Activated CD4-positive, alpha-beta T cell treated with anti-CD3 and anti-CD28 coated beads for 36 hours (primary cell): ENCODE measurements around the gene NOXO1. TPM values are rescaled to one million over a fixed set of nuclear protein-coding genes. Genes with fewer than 3 reads are reported as not detected.

Experiments
- ATAC-seq: fragments of 200-7000 bp; cut with Tn5 transposase; one replicate; pipeline ENCODE4 v1.10.0; 2021; ENCODE audit warnings: mild to moderate bottlenecking, moderate library complexity
- CTCF ChIA-PET: fragments of 350-600 bp; sonication (Branson Sonifier 250); formaldehyde crosslinking; loops from one replicate; lab custom pipeline; 2021; ENCODE audit warnings: antibody characterized with exemption; lab: Charles Lee
- POLR2A ChIA-PET: fragments of 350-600 bp; sonication (Branson Sonifier 250); formaldehyde crosslinking; loops from one replicate; lab custom pipeline; 2021; ENCODE audit warnings: antibody characterized with exemption, inconsistent platforms; lab: Charles Lee
- DNase-seq: peaks from one replicate; pipeline ENCODE4 v3.0.0-alpha.2; 2020
- H3K27ac Mint-ChIP-seq: one replicate; pipeline ENCODE4 v1.8.0; 2021; ENCODE audit warnings: mixed read lengths
- H3K27me3 Mint-ChIP-seq: one replicate; pipeline ENCODE4 v1.8.0; 2021; ENCODE audit warnings: mixed read lengths
- H3K36me3 Mint-ChIP-seq: one replicate; pipeline ENCODE4 v1.8.0; 2021; ENCODE audit warnings: low read depth, mixed read lengths
- H3K4me1 Mint-ChIP-seq: one replicate; pipeline ENCODE4 v1.8.0; 2021; ENCODE audit warnings: mixed read lengths
- H3K4me3 Mint-ChIP-seq: one replicate; pipeline ENCODE4 v1.8.0; 2021; ENCODE audit warnings: mild to moderate bottlenecking, moderate library complexity, mixed read lengths
- H3K9me3 Mint-ChIP-seq: one replicate; pipeline ENCODE4 v1.8.0; 2021; ENCODE audit warnings: low read depth, mixed read lengths
- intact Hi-C, 2 experiments: fragments of 100-400 bp; cut with DNase I in 1 of 2; cut with micrococcal nuclease in 1 of 2; formaldehyde crosslinking; loops; one replicate each; pipeline versions ENCODE4 v1.14.2 to v1.15.1; 2022 to 2024; cut with DNase I, micrococcal nuclease
- total RNA-seq, 2 experiments: library from RNA; stranded (reverse); gene quantifications; one replicate each; pipeline ENCODE4 v1.2.3, GENCODE V29; 2021

The NOXO1 gene
- total RNA-seq, 2 experiments from 2014 or later, result not detected

- no peaks in the 10 kb centered on the region for H3K9me3 Mint-ChIP-seq
- ChIA-PET POLR2A (no interaction called here), CTCF (no interaction called here)
- H3K4me3 Mint-ChIP-seq, result no peak overlapping the region
- H3K27ac Mint-ChIP-seq, result no peak overlapping the region
- no peaks in the 10 kb centered on the region for H3K27me3 Mint-ChIP-seq
- DNase-seq (no peak), ATAC-seq (no peak)
- H3K4me1 Mint-ChIP-seq, result peaks cover 5% of the 10 kb centered on the region
- H3K36me3 Mint-ChIP-seq, result no peaks in the 10 kb centered on the region
- intact Hi-C loops, result loop anchor here in 1 of 2 experiments (10.0 kb wide), 1 partner anchor 605 kb away; no protein-coding TSS in a partner anchor
These were observed 31.8 kb downstream of the NOXO1 start for GRCh38 chr16:1949507-1949906.

- Mint-ChIP-seq H3K9me3 (no peaks in the 10 kb centered on the region), H3K27ac (no peak overlapping the region), H3K27me3 (no peaks in the 10 kb centered on the region), H3K4me3 (no peak overlapping the region), H3K4me1 (peaks cover 13% of the 10 kb centered on the region), H3K36me3 (no peaks in the 10 kb centered on the region)
- intact Hi-C loops, result loop anchor here in 1 of 2 experiments (10.0 kb wide), 1 partner anchor 603 kb away; no protein-coding TSS in a partner anchor
- CTCF ChIA-PET, result interaction anchor here (0.6 kb wide), 1 partner anchor 49 kb away, joined by 5 read pairs; no protein-coding TSS in a partner anchor
- ATAC-seq, result no peak
- no peak for DNase-seq
- POLR2A ChIA-PET, result no interaction called here
These were observed 33.9 kb downstream of the NOXO1 start for GRCh38 chr16:1947369-1947670.

GRCh38 chr16:1946495-1947368, 34.5 kb downstream of the NOXO1 start:
- no peaks in the 10 kb centered on the region for H3K36me3 Mint-ChIP-seq
- ATAC-seq (no peak), DNase-seq (no peak)
- ChIA-PET POLR2A (interaction anchor here (1.1 kb wide), 1 partner anchor 18 kb away, joined by 3 read pairs; the partner anchor contains the start of gene RPS2), CTCF (interaction anchor here (0.6 to 0.7 kb wide), 2 partner anchors 49 to 57 kb away, joined by 3 to 5 read pairs; no protein-coding TSS in a partner anchor)
- no peak overlapping the region for H3K4me3 Mint-ChIP-seq
- H3K4me1 Mint-ChIP-seq, result peaks cover 19% of the 10 kb centered on the region
- no peaks in the 10 kb centered on the region for H3K27me3 Mint-ChIP-seq
- no peak overlapping the region for H3K27ac Mint-ChIP-seq
- intact Hi-C loops, result loop anchor here in 1 of 2 experiments (10.0 kb wide), 1 partner anchor 602 kb away; no protein-coding TSS in a partner anchor
- no peaks in the 10 kb centered on the region for H3K9me3 Mint-ChIP-seq

- intact Hi-C loops, result loop anchor here in 1 of 2 experiments (10.0 kb wide), 1 partner anchor 601 kb away; no protein-coding TSS in a partner anchor
These were observed 35.5 kb downstream of the NOXO1 start for GRCh38 chr16:1945559-1946391.

GRCh38 chr16:1944612-1945199, 36.6 kb downstream of the NOXO1 start:
- ChIA-PET POLR2A (interaction anchor here (1.9 kb wide), 1 partner anchor 17 kb away, joined by 9 read pairs; no protein-coding TSS in a partner anchor), CTCF (interaction anchor here (0.6 kb wide), 1 partner anchor 204 kb away, joined by 3 read pairs; no protein-coding TSS in a partner anchor)
- Mint-ChIP-seq H3K4me1 (peaks cover 26% of the 10 kb centered on the region), H3K27me3 (no peaks in the 10 kb centered on the region), H3K27ac (peak overlapping the region; percentile 82), H3K4me3 (peak overlapping the region; percentile 80), H3K9me3 (no peaks in the 10 kb centered on the region), H3K36me3 (no peaks in the 10 kb centered on the region)
- intact Hi-C loops, result loop anchor here in 1 of 2 experiments (5.0 to 10.0 kb wide), 3 partner anchors 193 to 600 kb away; partner anchors contain the start of genes PKD1 and UQCC4
- no peak for ATAC-seq
- no peak for DNase-seq

More at GRCh38 chr16:1945559-1946391, 35.5 kb downstream of the NOXO1 start:
- H3K27ac Mint-ChIP-seq, result no peak overlapping the region
- DNase-seq, result no peak
- ChIA-PET POLR2A (interaction anchor here (1.1 kb wide), 1 partner anchor 19 kb away, joined by 3 read pairs; the partner anchor contains the start of gene RPS2), CTCF (interaction anchor here (0.7 to 0.8 kb wide), 2 partner anchors 20 to 58 kb away, joined by 3 read pairs; no protein-coding TSS in a partner anchor)
- H3K36me3 Mint-ChIP-seq, result no peaks in the 10 kb centered on the region
- no peaks in the 10 kb centered on the region for H3K9me3 Mint-ChIP-seq
- H3K4me1 Mint-ChIP-seq, result peaks cover 26% of the 10 kb centered on the region
- ATAC-seq, result no peak
- no peak overlapping the region for H3K4me3 Mint-ChIP-seq
- no peaks in the 10 kb centered on the region for H3K27me3 Mint-ChIP-seq

- Mint-ChIP-seq H3K36me3 (peaks cover 4% of the 10 kb centered on the region), H3K4me3 (peak within 1 kb of the TSS; percentile 80), H3K9me3 (no peaks in the 10 kb centered on the region), H3K4me1 (peaks cover 26% of the 10 kb centered on the region), H3K27me3 (no peaks in the 10 kb centered on the region), H3K27ac (peak within 1 kb of the TSS; percentile 82)
- ChIA-PET CTCF (interaction anchor here (0.5 to 1.5 kb wide), 6 partner anchors 12 to 197 kb away, joined by 3 to 5 read pairs (median 4); partner anchors contain the start of gene RPL3L), POLR2A (interaction anchor here (0.5 to 1.9 kb wide), 12 partner anchors 12 to 1225 kb away, joined by 3 to 14 read pairs (median 5); partner anchors contain the start of genes FAHD1, HAGH, LMF1 and NUBP2)
- DNase-seq (peak; percentile 100), ATAC-seq (peak; percentile 97)
- intact Hi-C loops, result loop anchor here (1.0 to 10.0 kb wide), 21 partner anchors 14 to 598 kb away; partner anchors contain the start of genes NDUFB10 (in 2 of the 2), CCNF (in 1 of the 2), E4F1 (in 1 of the 2) and GFER (in 1 of the 2)
These were observed 38.2 kb downstream of the NOXO1 start, which contains the start of gene MSRB1 for GRCh38 chr16:1942810-1943726. MSRB1 (minus strand) TSS chr16:1943199; CDS start chr16:1943156, 43 bp downstream.

- H3K4me3 Mint-ChIP-seq, result peak overlapping the region; percentile 80
- DNase-seq (peak; percentile 52), ATAC-seq (no peak)
- peaks cover 26% of the 10 kb centered on the region for H3K4me1 Mint-ChIP-seq
- ChIA-PET POLR2A (interaction anchor here (0.8 to 1.8 kb wide), 5 partner anchors 23 to 213 kb away, joined by 3 to 10 read pairs (median 3); partner anchors contain the start of genes NUBP2, RPS2, SPSB3 and TRAF7), CTCF (interaction anchor here (0.6 to 4.3 kb wide), 3 partner anchors 8 to 18 kb away, joined by 3 to 16 read pairs (median 4); no protein-coding TSS in a partner anchor)
- H3K27me3 Mint-ChIP-seq, result no peaks in the 10 kb centered on the region
- H3K9me3 Mint-ChIP-seq, result no peaks in the 10 kb centered on the region
- H3K27ac Mint-ChIP-seq, result no peak overlapping the region
- H3K36me3 Mint-ChIP-seq, result peaks cover 4% of the 10 kb centered on the region
- intact Hi-C loops, result loop anchor here in 1 of 2 experiments (2.0 to 10.0 kb wide), 4 partner anchors 195 to 597 kb away; partner anchors contain the start of genes PKD1 and UQCC4
These were observed 39.0 kb downstream of the NOXO1 start for GRCh38 chr16:1942047-1942809.

- CTCF ChIA-PET, result interaction anchor here (0.6 to 4.3 kb wide), 3 partner anchors 9 to 235 kb away, joined by 3 to 16 read pairs (median 4); partner anchors contain the start of gene MAPK8IP3
- Mint-ChIP-seq H3K27me3 (no peaks in the 10 kb centered on the region), H3K9me3 (no peaks in the 10 kb centered on the region), H3K4me1 (peaks cover 26% of the 10 kb centered on the region), H3K4me3 (peak overlapping the region; percentile 80), H3K36me3 (peaks cover 4% of the 10 kb centered on the region), H3K27ac (no peak overlapping the region)
- DNase-seq, result no peak
- no peak for ATAC-seq
- intact Hi-C loops, result loop anchor here in 1 of 2 experiments (2.0 to 10.0 kb wide), 4 partner anchors 196 to 597 kb away; partner anchors contain the start of genes PKD1 and UQCC4
- POLR2A ChIA-PET, result interaction anchor here (0.6 to 1.1 kb wide), 4 partner anchors 10 to 214 kb away, joined by 3 read pairs; partner anchors contain the start of genes RPS2 and TRAF7
These were observed 39.9 kb downstream of the NOXO1 start for GRCh38 chr16:1941162-1942046.
